HG02884 (cell line): ENCODE data around the gene MON1B.

ENCODE experiments used
- ATAC-seq: cut with Tn5 transposase; IDR thresholded peaks from one replicate; pipeline ENCODE4 v1.9.1; 2021; ENCODE audit warnings: mild to moderate bottlenecking, moderate library complexity; ENCODE audit not compliant: unreplicated experiment

Gene MON1B

DNA sequence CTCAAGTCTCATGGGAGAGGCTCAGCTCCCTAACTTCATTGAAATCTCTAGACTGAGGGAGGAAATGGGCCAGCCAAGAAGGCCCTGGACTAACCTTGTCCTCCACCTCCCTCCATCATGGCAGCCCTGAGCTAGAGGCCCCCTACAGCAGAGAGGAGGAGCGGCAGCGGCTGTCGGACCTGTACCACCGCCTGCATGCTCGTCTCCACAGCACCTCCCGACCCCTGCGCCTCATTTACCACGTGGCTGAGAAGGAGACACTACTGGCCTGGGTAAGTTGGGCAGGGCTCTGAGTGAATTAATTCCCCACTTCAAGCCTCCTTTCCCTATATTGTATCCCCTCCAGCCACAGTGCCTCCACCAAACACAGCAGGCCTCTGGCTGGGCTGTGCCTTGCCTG is 4.4 kb downstream of the MON1B start:
- no peak for ATAC-seq

DNA sequence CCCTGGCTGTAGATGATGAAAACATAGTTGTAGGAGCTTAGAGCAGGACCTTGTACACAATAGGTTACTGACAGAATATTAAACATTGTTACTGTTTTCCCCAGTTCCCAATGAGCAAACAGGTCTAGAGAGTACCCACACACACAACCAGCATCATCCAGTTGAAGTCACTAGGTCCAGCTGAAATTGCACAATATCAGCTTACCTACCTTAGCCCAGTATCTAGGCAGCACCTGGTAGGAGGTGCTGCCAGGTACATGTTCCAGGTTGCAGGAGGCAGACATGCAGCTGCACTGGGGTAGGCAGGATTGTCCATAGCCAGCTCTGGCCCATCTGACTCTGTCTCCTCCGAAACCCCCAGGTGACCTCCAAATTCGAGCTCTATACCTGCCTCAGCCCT is 6.8 kb downstream of the MON1B start:
- ATAC-seq: no peak

DNA sequence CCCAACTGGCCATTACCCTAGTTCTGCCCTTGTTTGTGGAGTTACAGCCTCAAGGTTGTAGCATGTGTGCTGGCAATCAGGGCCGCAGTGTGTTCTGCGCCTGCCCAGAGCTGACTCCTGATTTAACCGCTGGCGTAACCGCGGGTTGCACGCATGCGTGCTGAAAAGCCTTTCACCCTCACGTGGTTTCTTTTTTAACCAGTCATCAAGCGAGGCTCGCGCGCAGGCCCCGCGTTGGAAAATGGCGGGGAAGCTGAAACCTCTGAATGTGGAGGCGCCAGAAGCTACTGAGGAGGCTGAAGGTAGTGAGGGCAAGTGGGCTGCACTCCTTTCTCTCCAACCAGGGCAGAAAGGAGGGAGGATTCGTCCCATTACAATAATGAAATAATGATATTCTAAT is 8.2 kb downstream of the MON1B start, which contains the start of gene SYCE1L:
SYCE1L (plus strand) TSS at position 198 of the 400 bp plus-strand sequence; CDS start at position 242, 44 bp downstream.
- no peak for ATAC-seq

DNA sequence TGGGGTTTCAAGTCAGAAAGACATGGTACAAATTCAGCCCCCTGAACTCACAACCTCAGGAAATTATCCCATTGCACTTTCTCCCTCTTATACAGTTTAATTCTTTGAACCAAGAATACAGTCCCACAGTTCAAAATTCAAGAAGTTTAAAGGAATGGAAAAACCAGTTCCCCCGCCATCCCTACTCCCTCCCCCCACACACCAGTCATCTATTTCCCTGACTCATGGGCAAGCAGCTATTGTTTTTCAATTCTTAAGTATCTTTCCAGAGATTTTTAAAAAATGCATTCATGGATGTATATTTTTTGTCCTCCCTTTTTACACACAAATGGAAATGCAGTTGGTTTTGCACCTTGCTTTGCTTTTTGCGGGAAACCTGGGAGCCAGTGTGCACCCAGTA is 15.5 kb downstream of the MON1B start:
- no peak for ATAC-seq

DNA sequence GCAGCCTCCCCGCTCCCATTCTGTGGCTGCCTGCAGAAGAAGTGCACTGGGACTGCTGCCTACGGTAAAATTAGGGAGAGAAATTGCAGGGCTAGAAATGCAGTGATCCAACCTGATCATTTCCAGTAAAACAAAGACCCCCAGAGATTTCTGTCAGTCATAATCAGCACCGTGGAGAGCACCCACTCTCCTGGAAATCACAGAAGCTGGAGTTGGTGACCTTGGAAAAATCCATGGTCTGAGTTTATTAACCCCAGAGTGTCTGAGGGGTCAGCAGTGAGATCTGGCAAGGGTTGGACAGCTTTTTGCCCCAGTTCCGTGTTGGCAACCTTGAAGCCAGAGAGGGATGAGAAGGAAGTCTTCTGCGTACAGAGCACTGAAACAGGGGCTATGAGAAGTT is 16.0 kb downstream of the MON1B start:
- no peak for ATAC-seq

DNA sequence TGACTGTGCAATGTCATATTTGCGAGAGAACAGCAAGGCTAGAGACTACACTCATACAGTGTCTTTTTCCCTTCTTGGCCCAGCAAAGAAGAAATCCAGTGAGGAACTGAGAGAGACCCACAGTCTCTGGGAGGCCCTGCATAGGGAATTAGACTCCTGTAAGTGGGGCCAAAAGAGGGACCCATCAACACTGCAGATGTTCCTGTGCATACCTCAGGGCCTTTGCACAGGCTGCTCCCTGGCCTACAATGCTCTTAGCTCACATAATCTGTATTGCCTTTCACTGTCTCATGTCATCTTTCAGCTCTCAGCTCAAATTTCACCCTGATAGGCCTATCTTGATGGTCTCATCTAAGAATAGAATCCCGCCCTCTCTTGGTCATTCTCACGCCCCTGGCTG is 17.4 kb downstream of the MON1B start:
- no peak for ATAC-seq

DNA sequence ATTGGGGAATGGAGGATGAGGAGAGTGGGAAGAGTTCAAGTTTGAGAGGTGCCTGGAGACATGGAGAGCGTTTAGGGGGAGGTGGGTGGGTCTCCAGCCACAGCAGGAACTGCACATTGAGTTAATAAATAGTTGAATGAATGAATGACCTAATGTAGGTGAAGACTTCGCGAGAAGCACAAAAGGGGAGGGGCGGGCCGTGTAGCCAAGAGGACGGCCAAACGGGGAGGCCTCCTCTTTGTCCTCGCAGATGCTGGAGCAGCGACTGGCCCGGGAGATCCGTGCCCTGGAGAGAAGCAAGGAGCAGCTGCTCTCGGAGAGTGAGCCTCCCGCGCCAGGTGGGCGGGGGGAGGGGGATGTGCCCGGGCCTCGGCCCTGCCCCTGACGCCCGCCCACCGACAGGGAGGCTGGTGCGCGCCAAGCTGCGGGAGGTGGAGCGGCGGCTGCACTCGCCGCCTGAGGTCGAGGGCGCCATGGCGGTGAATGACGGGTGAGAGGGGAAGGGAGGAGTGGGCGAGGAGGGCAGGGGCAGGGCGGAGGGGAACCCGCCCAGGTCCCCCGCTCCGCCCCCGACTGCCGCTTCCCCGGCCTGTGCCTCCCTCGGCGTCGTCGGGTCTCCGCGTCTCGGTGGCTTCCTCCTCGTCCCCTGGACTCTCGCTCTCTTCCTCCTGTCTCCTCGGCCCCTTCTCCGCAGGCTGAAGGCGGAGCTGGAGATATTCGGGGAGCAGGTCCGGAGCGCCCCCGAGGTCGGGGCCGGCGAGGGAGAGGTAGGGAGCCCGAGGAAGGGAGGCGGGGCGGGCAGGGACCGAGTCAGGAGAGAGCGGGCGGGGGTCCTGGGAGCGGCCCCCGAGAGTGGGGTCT is 21.1 kb downstream of the MON1B start:
- peak; percentile 62 for ATAC-seq

DNA sequence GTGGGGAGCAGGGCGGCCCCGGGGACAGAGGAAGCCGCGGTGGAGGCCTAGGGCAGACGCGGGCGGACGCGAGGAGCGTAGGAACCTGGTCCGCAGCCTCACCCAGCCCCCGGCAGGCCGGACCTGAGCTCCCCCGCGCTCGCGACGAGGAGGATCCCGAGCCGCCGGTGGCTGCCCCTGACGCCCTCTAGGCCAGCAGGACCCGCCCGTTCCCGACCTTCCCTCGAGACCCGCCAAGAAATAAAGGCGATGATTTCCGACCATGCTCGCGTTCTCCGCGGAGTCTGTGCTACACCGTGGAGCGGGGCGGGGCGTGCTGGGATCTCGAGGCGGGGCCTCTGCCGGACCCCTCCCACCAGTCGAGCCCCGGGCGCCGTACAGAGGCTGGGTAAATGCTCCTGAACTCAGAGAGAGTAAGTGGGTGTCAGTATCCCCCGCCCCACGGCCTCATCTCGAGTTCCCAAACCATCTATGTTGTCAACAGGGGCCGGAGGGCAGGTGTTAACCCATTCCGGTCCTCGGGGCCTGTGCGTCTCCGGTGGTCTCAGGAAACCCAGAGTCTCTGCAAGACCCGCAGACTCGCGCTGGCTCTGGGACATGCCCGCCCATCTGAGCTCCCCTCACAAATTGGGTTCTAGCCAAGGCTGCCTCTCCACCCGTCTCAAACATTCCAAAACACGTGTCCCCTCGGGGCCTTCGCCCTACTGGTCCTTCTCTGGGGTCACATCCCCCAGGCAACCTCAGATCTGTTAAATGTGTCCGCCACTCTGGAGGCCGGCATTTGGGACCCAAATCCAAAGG is 22.0 kb downstream of the MON1B start:
- peak; percentile 77 for ATAC-seq

DNA sequence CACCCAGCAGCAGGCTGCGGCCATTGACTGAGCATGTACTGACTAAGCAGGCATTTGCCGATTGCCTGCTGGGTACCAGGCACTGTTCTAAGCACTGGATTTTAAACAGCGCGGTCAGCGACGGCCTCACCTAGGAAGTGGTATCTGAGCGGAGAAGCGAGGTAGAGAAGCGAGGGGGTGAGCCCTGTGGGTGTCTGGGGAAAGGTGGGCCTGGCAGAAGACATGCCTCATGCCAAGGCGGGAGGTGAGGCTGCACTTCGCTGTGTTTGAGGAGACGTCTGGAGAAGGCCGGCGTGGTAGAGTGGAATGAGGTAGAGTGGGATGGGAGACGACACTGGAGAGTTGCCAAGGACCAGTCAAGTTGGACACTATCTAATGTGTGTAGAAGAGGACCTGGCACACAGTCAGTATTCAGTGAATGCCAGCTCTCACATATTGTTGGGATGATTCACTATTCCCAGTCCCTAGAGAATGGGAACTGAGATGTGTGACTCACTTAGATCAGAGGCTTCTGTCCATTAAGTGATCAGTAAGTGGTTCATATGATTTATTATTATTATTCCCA is 22.6 kb downstream of the MON1B start:
- ATAC-seq: no peak

DNA sequence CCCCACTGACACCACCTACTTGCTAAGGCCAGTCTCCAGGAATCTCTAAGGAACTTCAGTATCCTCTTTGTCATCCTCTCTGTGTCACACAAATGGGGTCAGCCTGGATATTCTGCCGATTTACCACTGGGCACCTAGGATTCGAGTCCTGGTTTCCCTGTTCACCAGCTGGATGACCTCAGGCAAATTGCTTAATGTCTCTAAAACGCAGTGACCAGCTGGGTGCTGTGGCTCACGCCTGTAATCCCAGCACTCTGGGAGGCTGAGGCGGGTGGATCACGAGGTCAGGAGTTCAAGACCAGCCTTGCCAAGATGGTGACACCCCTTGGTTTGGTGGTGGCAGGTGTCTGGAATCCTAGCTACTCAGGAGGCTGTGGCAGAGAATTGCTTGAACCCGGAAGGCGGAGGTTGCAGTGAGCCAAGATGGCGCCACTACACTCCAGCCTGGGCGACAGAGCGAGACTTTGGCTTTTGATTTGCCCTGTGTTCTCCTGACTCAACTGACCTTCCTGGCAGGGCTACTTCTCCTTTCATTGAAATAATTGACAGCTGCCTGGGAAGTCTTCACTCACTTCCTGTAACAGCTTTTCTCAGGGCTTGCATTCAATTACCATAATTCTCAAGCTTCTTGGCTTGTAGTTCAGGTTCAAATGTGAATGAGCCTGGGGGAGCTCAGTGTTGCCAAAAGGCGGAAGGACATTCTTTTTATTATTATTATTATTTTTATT is 23.6 kb downstream of the MON1B start:
- no peak for ATAC-seq

DNA sequence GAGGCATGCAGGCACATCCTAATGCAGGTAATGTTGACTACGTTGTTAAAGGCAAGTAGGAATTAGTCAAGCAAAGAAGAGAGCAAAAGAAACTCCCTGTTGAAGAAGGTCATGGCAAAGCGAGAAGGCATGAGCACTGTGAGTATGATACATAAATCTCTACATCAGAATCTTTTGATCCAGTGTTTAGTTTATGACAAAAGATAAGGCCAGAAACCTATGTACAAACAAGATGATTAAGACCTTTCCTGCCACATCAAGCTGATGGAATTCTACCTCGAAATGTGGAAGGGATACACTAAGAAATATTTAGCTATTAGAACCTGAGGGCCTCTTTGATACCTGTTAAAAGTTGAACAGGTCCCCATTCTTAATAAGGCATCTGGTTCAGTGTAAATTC is 28.4 kb downstream of the MON1B start:
- ATAC-seq: no peak

DNA sequence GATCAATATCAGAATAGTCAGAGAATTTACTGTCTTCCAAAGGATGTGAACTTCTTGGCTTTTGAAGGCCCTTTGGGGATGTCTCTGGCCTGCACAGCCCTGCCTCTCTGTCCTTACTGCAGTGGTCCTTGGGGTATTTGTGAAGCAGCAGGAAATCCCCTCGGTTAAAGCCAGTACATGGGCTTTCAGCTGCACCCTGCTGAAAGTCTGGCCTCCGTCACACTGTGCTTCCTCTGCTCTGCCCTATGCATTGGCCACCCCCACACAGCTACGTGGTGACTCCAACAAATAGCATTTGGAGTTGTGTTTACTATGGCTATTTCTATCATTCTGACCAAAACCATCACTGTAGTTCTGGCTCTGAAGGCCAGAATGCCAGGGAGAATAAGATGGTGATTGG is 29.4 kb downstream of the MON1B start:
- ATAC-seq: peak; percentile 80

DNA sequence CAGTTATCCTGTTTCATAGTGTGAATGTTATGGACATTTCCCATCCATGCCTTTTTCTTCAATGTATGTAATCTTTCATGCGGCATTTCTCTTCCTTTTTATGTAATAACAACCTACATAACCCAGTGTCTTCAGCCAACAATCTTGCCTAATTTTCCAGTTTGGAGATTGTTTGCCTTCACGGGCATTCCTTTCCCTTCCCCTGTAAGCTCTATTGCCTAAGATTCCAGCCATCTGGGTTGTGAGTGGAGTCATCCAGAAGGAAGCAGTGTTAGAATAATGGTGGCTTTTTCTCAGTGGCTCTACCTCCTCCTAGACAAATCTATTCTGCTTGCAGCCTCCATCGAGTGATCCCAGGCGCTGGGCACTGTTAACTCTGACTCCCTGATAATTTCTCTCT is 30.5 kb downstream of the MON1B start:
- no peak for ATAC-seq

DNA sequence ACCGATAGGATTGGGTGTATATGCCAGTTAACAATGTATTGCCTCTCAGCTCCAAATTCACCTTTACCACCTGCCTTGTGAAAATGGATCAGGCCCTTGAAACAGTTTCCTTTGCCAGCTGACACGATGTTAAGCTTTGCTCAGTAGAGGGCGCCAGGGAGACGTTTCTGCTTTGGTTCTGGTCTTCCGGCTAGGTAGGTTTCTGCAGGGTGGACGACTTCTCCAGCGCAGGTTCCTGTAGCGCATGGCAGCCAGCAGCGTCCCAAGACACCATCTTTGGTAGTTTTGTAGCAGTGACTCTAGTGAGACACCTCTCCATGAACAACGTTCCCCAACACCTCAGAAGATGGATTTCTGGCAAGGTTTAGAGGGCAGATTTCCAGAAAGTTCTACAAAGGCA is 32.2 kb downstream of the MON1B start:
- no peak for ATAC-seq

DNA sequence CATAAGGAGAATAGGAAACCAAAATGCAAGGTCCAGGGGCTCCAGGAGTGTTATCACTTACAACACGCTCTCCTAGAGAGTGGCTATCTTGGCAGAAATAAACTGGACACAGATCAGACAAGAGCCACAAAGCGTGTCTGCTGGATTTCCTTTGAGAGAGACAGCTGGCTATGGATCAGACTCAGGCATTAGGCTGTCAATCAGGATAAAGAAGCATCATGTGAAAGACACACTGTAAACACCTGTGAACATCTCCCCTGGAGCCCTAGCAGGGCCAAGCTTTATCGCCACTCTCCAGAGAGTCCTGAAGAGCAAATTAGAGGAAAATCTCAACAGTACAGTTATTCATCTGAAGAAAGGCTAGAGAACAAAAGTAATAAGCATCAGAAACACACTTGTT is 34.2 kb downstream of the MON1B start:
- no peak for ATAC-seq

DNA sequence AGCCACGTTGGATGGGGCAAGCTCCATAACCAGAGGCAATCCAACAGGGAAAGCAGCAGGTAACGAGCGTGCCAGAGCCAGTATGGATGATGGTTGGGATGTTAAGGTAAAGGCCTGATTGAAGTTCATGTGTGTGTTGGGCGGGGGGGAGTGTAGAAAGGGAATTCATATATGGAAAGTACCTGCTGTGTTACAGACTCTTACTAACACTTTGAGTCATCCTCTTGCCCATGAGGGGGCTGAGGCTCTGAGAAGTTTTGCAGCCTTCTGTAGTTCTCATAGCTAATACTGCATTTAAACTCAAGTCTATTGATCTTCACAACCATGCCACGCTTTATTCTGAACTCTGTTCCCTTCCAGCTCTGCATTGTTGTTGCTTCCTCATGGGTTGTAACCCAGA is 36.8 kb downstream of the MON1B start:
- peak; percentile 91 for ATAC-seq

DNA sequence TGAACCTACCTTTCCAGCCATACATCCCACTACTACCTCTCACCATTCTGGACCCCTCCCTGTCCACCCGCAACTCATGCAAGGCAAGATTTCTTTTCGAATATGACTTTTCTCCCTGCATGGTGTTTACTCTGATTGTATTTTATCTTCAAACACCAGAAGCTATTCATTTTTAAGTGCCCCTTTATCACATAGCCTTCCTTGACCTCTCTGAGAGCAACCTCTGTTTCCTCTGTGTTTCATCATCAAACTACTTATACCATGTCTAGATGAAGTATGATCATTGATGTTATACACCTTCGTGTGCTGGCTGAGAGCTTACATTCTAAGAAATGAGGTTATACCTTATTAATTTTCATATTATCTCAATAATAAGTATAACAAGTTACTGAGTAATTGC is 40.1 kb downstream of the MON1B start:
- ATAC-seq: no peak

DNA sequence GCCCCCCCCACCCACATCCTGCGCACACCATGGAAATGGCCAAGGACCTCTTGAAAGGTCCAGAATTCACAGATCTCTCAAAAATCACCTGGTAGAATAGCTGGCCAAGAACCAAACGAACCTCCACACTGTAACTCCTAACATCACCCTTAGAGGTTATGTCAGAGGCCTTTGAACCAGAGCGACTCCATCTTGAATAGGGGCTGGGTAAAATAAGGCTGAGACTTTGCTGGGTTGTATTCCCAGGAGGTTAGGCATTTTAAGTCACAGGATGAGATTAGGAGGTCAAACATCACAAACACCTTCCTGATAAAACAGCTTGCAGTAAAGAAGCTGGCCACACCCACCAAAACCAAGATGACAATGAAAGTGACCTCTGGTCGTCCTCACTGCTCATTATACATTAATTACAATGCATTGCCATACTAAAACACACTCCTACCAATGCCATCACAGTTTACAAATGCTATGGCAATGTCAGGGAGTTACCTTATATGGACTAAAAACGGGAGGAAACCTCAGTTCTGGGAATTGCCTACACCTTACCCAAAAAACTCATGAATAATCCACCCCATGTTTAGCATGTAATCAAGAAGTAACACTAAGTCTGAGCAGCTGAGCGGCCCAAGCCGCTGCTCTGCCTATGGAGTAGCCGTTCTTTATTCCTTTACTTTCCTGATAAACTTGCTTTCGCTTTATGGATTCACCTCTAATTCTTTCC is 43.0 kb downstream of the MON1B start:
- no peak for ATAC-seq

DNA sequence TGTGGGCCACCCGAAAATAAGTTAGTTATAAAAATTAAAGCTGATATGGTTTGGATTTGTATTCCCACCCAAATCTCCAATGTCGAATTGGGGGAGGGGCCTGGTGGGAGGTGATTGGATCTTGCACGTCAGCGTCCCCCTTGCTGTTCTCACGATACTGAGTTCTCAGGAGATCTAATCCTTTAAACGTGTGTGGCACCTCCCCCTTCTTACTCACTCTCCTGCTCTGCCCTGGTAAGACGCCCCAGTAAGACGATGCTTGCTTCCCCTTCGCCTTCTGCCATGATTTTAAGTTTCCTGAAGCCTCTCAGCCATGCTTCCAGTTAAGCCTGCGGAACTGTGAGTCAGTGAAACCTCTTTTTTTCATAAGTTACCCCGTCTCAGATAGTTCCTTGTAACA is 43.6 kb downstream of the MON1B start:
- ATAC-seq: no peak

DNA sequence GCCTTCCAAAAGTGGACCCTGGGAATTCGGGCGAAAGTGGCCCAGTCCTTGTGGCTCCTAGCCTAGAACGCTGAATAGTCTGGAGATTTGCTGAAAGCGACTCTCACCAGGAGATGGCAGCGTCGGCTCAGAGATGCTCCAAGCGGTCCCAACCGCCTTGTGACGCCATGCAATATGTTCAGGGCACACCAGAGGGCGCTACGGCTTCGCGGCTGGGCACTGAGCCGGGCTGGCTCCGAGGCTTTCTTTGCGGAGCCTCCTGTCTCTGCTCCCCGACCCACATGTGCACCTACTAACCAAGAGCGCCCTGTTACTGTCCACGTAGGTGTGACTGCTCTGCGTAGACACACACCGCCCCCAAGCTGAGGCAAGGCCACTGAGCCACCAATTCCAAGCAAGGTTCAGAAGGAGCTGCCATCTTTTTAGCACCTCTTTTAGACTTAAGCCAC is 45.1 kb downstream of the MON1B start:
- ATAC-seq: peak; percentile 98
